ENCODE measurements around the gene FDPS. TPM values are rescaled to one million over a fixed set of nuclear protein-coding genes. Genes with fewer than 3 reads are reported as not detected.

The FDPS gene
- total and polyA plus RNA-seq, 2 donors (not counting 1 experiment from before 2014, with no cell fraction given), result 88.3 to 128 TPM

GRCh38 chr1:155316922-155317321 is 8.3 kb downstream of the FDPS start:
- Histone ChIP-seq H2AFZ (ENCODE audit: insufficient read depth, low read depth, low read length, poor library complexity, severe bottlenecking) (no peak overlapping the region), H3K4me2 (replicated peaks; ENCODE audit: low read depth, low read length, poor library complexity, severe bottlenecking) (no peak overlapping the region), H3K9me3 (ENCODE audit: control extremely low read depth in 1 of 3, control insufficient read depth in 2 of 3, insufficient read depth in 1 of 3, low read length in 2 of 3) (peaks cover 0 to 2% (median 0%) of the 10 kb centered on the region in 3 donors), H3K4me3 (ENCODE audit: control extremely low read depth in 1 of 5, extremely low read depth in 1 of 5, insufficient read depth in 1 of 5, low read depth in 2 of 5, low read length in 4 of 5) (no peak overlapping the region), H3K27me3 (replicated peaks in 1 of 4; ENCODE audit: control extremely low read depth in 1 of 4, control insufficient read depth in 3 of 4, insufficient read depth in 4 of 4, low read length in 3 of 4) (no peaks in the 10 kb centered on the region), H3K9ac (ENCODE audit: low read length) (no peak overlapping the region), H4K20me1 (ENCODE audit: control insufficient read depth, insufficient read depth, low read length, poor library complexity, severe bottlenecking) (no peaks in the 10 kb centered on the region), H3K36me3 (replicated peaks in 1 of 2; ENCODE audit: control extremely low read depth in 1 of 2, control insufficient read depth in 1 of 2, extremely low read depth in 1 of 2, insufficient read depth in 2 of 2, low read length in 1 of 2) (peaks cover 0 to 3% of the 10 kb centered on the region in 2 experiments), H3K79me2 (ENCODE audit: control insufficient read depth, insufficient read depth, low read length) (peaks cover 7% of the 10 kb centered on the region), H3K4me1 (ENCODE audit: control insufficient read depth in 2 of 2, insufficient read depth in 2 of 2, low read length in 2 of 2) (peaks cover 13 to 19% of the 10 kb centered on the region in 2 donors), H3K27ac (ENCODE audit: low read length in 2 of 2) (no peak overlapping the region)
- no peak for ATAC-seq (ENCODE audit: low read depth)
- DNase-seq, result no peak
- no peaks in the 10 kb centered on the region for H3K27me3 Mint-ChIP-seq
- intact Hi-C loops (cut with micrococcal nuclease), result no loop called here
- TF ChIP-seq, protein P1, sequence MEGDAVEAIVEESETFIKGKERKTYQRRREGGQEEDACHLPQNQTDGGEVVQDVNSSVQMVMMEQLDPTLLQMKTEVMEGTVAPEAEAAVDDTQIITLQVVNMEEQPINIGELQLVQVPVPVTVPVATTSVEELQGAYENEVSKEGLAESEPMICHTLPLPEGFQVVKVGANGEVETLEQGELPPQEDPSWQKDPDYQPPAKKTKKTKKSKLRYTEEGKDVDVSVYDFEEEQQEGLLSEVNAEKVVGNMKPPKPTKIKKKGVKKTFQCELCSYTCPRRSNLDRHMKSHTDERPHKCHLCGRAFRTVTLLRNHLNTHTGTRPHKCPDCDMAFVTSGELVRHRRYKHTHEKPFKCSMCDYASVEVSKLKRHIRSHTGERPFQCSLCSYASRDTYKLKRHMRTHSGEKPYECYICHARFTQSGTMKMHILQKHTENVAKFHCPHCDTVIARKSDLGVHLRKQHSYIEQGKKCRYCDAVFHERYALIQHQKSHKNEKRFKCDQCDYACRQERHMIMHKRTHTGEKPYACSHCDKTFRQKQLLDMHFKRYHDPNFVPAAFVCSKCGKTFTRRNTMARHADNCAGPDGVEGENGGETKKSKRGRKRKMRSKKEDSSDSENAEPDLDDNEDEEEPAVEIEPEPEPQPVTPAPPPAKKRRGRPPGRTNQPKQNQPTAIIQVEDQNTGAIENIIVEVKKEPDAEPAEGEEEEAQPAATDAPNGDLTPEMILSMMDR (IDR thresholded peaks at IDR 0.05), result no peak
- CTCF ChIA-PET, result interaction anchor here (1.0 to 1.6 kb wide), 2 partner anchors 9 to 66 kb away, joined by 3 to 5 read pairs; no protein-coding TSS in a partner anchor
- H3K27ac Mint-ChIP-seq, result no peak overlapping the region
- POLR2A ChIA-PET, result interaction anchor here (0.7 kb wide), 2 partner anchors 66 to 1587 kb away, joined by 3 read pairs; no protein-coding TSS in a partner anchor
- no peak overlapping the region for H3K4me3 Mint-ChIP-seq
- 90% methylated on average over 2 of the region's 3 CpGs for WGBS (ENCODE audit: insufficient coverage)
- no peaks in the 10 kb centered on the region for H3K9me3 Mint-ChIP-seq (ENCODE audit: insufficient read depth)
- H3K4me1 Mint-ChIP-seq, result peaks cover 28% of the 10 kb centered on the region

DNA sequence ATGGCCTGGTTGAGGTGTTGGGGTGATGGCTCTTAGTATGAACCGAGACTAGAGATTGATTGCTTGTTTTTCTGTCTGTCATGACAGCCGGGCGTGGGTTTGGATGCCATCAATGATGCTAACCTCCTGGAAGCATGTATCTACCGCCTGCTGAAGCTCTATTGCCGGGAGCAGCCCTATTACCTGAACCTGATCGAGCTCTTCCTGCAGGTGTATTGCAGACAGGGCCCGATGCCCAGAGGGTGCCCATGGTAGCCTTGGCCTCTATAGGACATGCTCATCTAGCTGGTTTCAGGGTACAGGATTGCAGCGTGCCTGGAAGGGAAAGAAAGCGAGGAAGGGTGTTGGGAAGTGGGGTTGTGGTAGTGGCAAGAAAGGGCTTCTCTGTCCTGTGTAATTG is 9.4 kb downstream of the FDPS start:
- no peak overlapping the region for H3K4me2 ChIP-seq (replicated peaks; ENCODE audit: low read depth, low read length, poor library complexity, severe bottlenecking)
- 98% methylated on average over 9 of the region's 9 CpGs for WGBS (ENCODE audit: insufficient coverage)
- H3K9me3 ChIP-seq (ENCODE audit: control extremely low read depth in 1 of 3, control insufficient read depth in 2 of 3, insufficient read depth in 1 of 3, low read length in 2 of 3), result peaks cover 0 to 2% (median 0%) of the 10 kb centered on the region in 3 donors
- H4K20me1 ChIP-seq (ENCODE audit: control insufficient read depth, insufficient read depth, low read length, poor library complexity, severe bottlenecking), result no peaks in the 10 kb centered on the region
- H3K4me3 ChIP-seq (ENCODE audit: control extremely low read depth in 1 of 5, extremely low read depth in 1 of 5, insufficient read depth in 1 of 5, low read depth in 2 of 5, low read length in 4 of 5), result no peak overlapping the region
- H3K9ac ChIP-seq (ENCODE audit: low read length), result no peak overlapping the region
- H2AFZ ChIP-seq (ENCODE audit: insufficient read depth, low read depth, low read length, poor library complexity, severe bottlenecking), result no peak overlapping the region
- H3K27ac Mint-ChIP-seq, result no peak overlapping the region
- TF ChIP-seq EZH2 (IDR thresholded peaks at IDR 0.05; ENCODE audit: borderline replicate concordance, insufficient read depth, low read depth, low read length, poor library complexity, severe bottlenecking), result no peak
- TF ChIP-seq, protein P1 (IDR thresholded peaks at IDR 0.05), result no peak
- H3K4me1 Mint-ChIP-seq, result peaks cover 33% of the 10 kb centered on the region
- H3K9me3 Mint-ChIP-seq (ENCODE audit: insufficient read depth), result no peaks in the 10 kb centered on the region
- intact Hi-C loops (cut with micrococcal nuclease), result no loop called here
- H3K27ac ChIP-seq (ENCODE audit: low read length in 2 of 2), result no peak overlapping the region
- peaks cover 9% of the 10 kb centered on the region for H3K79me2 ChIP-seq (ENCODE audit: control insufficient read depth, insufficient read depth, low read length)
- peaks cover 17 to 27% of the 10 kb centered on the region in 2 donors for H3K4me1 ChIP-seq (ENCODE audit: control insufficient read depth in 2 of 2, insufficient read depth in 2 of 2, low read length in 2 of 2)
- no peaks in the 10 kb centered on the region for H3K27me3 ChIP-seq (replicated peaks in 1 of 4; ENCODE audit: control extremely low read depth in 1 of 4, control insufficient read depth in 3 of 4, insufficient read depth in 4 of 4, low read length in 3 of 4)
- no peak overlapping the region for H3K4me3 Mint-ChIP-seq
- H3K36me3 ChIP-seq (replicated peaks in 1 of 2; ENCODE audit: control extremely low read depth in 1 of 2, control insufficient read depth in 1 of 2, extremely low read depth in 1 of 2, insufficient read depth in 2 of 2, low read length in 1 of 2), result peaks cover 0 to 3% of the 10 kb centered on the region in 2 experiments
- H3K27me3 Mint-ChIP-seq, result no peaks in the 10 kb centered on the region
- CTCF ChIA-PET, result interaction anchor here (0.8 to 1.9 kb wide), 3 partner anchors 10 to 25 kb away, joined by 3 to 5 read pairs (median 3); no protein-coding TSS in a partner anchor
- ATAC-seq (ENCODE audit: low read depth) (no peak), DNase-seq (no peak)
- POLR2A ChIA-PET, result interaction anchor here (0.7 kb wide), 1 partner anchor 66 kb away, joined by 3 read pairs; no protein-coding TSS in a partner anchor
